Activated CD4-positive, alpha-beta T cell treated with anti-CD3 and anti-CD28 coated beads, Interleukin-2, amount 50 U/mL, for 24 hours (primary cell): ENCODE data around the gene ETS2.

ENCODE experiments used
- DNase-seq, 2 donors: peaks; one replicate each; pipeline ENCODE4 v3.0.0-alpha.2; 2020; ENCODE audit warnings: low read depth in 1 of 2, low spot score in 1 of 2

ETS2 gene

GRCh38 chr21:38858026-38858811 lies 52.5 kb downstream of the ETS2 start:
- DNase-seq, result no peak

DNA sequence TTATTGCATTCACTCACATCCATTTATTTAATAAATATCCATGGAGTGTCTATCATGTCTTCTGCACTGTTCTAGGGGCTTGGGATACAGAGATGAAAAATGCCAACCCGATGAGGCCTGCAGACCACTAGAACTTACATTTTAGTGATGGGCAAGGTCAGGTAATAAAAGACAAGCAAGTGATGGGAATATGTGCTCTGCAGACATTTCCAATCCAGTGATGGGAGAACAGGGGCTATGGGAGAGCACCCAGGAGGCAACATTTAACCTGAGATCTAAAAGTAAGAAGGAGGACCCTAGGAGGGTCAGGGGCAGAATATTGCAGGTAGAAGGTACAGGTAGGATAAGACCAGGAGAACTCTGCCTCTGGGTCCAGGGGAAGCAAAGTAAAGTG lies 53.1 kb downstream of the ETS2 start:
- no peak for DNase-seq

DNA sequence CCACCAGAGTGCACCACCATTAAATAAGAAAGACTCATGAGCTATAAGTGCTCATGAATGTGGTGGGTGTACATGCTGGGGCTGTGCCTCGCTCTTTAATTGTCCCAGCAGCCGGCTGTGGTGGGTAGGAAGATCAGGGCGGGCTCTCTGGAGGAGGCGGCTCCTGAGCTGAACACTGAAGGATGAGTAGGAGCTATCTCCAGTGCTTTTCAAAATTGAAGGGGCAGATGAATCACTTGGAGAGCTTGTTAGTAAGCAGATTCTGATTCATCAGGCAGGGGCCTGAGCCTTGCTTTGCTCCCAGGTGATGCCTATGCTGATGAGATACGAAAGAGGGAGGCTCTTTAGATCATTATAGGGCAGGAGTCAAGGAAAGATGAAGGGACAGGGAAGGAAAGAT lies 54.1 kb downstream of the ETS2 start:
- DNase-seq, result no peak

- no peak for DNase-seq
Observed at GRCh38 chr21:38861056-38861455, 55.3 kb downstream of the ETS2 start.

DNA sequence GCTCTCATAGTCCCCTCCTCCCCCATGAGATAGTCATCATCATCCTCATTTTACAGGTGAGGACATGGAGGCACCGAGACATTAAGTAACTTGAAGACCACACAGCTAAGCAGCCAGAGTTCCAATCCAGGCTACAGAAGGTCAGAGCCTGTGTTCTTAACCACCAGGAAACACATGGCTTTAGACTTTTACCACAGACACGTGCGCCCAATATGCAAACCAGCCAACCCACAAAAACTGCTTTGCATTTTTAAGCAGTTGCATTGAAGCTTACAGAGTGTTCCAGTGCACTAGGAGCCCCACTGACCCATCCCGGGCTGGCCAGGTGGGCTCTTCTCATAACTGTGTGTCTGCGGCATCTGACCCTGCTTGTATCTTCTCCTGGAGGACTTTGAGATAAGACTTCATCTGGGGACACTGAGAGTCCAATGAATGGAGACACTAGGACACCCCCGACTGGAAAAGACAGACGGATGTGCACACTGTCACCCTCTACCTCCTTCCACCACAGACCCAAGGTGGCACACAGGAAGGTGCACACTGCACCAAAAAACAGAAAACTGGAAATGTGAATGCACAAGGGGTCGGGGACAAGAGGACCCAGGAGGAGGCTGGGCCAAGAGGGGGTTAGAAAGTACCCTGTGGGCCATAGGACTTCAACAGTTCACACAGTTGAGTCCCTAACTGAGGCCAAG lies 56.4 kb downstream of the ETS2 start:
- no peak for DNase-seq

DNA sequence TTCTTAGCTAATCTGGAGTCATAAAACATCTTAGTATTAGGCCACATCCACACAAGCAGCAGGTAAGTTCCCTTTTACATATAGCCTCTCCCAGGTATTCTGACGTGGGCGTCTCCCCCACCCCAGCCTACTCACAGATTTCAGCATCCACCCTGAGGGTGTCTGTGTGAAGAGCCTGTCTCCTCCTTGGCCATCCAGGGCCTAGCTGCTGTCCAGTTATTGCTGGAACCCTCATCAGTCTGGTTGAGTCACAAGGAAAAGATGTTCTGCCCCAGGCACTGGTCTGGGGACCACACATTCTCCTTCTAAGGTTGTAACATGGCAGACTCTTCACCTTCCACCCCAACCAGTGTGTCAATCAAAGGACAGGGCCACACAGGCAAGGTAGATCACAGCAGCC lies 57.6 kb downstream of the ETS2 start:
- DNase-seq, result no peak

GRCh38 chr21:38863843-38864363 lies 58.2 kb downstream of the ETS2 start:
- no peak for DNase-seq

DNA sequence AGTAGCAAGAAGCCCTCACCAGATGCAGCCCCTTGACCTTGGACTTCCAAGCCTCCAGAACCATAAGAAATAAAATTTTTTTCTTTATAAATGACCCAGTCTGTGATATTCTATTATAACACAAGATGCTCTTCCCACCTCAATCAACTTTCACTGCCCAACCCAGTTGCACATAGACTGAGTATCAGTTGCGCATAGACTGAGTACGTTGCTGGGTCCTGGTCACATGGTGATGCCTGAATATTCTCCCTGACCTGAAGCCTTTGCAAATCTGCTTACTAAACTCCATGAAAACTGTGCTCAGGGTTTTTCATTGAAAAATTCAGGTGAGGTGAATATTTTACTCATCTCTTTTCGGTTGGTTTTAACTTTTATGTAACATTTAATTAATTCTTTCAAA lies 59.2 kb downstream of the ETS2 start:
- no peak for DNase-seq

GRCh38 chr21:38869196-38869595 lies 63.5 kb downstream of the ETS2 start:
- no peak for DNase-seq

- DNase-seq, result no peak
Observed at GRCh38 chr21:38869946-38870345, 64.2 kb downstream of the ETS2 start.
